ENCODE measurements around the gene RMDN2.
"Not testable (repeated sequence)": the region's sequence is repeated elsewhere in the genome, so short reads cannot be mapped to it uniquely, and the experiment has no call there.

RMDN2 gene

DNA sequence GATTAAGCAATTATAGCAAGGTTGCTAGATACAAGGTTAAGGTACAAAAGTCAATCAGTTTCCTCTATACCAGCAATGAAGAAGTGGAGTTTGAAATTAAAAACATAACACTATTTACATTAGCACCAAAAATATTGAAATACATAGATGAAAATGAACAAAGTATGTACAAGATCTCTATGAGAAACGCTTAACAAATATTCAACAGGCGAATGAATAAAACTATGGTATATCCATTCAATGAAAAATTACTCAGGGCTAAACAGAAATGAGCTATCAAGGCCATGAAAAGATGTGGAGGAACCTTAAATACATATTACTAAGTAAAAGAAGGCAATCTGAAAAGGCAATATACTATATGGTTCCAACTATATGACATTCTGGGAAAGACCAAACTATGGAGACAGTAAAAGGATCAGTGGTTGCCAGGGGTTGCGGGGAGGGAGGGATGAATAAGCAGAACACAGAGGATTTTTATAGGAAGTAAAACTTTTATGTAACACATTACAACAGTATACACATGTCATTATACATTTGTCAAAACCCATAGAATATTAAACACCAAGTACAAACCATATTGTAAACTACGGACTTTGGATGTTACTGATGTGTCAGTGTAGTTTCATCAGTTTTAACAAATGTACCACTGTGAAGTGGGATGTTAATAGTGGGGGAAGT lies 62.1 kb downstream of the RMDN2 start:
- DNase-seq (ENCODE audit: low read depth, low spot score): no peak

DNA sequence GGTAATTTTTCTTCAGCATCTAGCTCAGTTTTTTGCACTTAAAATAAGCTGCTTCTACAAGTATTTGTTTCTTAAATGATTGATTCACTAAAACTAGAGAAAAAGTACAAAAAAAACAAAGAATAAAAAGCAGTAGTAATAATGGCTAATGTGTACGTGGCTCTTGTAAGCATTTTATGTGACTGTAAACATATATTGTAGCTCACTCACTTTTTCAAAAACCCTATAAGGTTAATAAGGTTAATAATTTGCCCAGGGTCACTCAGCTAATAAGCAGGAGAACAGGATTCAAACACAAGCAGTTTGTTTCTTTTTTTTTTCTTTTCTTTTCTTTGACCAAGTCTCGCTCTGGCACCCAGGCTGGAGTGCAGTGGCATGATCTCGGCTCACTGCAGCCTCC lies 67.5 kb downstream of the RMDN2 start:
- no peak for DNase-seq (ENCODE audit: low read depth, low spot score)

DNA sequence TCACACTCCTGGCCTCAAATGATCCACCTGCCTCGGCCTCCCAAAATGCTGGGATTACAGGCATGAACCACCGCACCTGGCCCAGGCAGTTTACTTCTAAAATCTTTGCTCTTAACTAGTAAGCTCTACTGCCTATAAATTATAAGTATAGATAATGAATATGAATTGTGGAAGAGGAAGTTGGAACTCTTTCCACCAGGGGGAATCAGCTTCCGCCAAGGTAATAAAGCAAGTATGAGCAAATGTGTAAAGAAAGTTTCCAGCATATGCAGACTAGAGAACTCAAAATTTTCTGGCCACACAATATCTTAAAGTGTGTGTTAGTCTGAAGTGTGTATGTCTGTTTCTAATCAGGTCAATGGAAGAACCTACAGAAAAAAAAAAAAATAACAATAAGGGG lies 68.1 kb downstream of the RMDN2 start:
- no peak for DNase-seq (ENCODE audit: low read depth, low spot score)

DNA sequence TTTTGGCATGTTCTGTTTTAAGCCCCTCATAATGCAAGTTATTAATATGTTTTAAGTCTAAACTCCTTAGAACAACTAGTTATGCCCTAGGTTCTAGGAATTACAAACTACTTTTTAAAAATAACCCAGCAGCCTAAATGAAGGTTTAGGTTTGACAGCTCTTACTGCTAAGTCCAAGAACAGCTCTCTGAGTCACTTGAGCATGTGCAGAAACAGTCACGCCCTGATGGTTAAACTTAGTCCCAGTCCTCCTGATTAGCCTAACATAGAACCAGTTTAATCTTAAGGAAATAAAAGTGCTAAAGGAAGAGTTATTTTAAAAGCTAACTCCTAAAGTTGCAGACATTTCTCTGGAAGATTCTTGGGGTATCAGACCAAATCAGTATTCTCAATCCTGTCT lies 72.5 kb downstream of the RMDN2 start:
- DNase-seq (ENCODE audit: low read depth, low spot score): no peak

DNA sequence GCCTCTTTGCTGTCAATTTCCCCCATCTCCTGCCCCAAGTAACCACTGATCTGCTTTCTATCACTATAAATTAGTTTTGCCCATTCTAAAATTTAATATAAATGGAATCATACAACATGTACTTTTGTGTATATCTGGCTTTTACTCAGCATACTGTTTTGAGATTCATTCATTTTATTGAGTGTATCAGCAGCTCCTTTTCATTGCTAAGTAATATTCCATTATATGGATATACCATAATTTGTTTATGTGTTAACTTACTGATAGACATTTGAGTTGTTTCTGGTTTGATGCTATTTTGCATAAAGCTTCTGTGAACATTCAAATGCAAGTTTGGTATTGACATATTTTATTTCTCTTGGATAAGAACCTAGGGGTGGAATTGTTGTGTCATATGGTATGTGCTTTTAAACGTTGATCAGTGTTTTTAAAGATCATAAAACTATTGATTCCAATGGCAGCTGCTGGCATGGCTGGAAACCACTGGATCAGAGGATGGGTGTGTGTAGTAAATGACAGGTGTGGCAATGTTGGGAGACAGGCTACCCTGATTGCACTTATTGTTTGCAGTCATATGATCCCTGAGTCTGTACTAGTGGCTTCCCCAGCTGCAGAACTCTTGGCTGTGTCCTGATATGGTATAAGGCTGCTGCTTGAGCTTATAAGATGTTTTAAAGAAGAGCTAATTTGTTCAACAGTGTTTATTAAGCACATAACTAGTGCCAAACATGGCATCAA lies 75.6 kb downstream of the RMDN2 start:
- no peak for DNase-seq (ENCODE audit: low read depth, low spot score)

DNA sequence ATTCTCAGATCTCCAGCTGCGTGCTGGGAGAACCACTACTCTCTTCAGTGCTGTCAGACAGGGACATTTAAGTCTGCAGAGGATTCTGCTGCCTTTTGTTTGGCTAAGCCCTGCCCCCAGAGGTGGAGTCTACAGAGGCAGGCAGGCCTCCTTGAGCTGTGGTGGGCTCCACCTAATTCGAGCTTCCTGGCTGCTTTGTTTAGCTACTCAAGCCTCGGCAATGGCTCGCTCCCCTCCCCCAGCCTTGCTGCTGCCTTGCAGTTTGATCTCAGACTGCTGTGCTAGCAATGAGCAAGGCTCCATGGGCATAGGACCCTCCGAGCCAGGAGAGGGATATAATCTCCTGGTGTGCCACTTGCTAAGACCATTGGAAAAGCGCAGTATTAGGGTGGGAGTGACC lies 85.1 kb downstream of the RMDN2 start:
- peak; percentile 15 for DNase-seq (ENCODE audit: low read depth, low spot score)

DNA sequence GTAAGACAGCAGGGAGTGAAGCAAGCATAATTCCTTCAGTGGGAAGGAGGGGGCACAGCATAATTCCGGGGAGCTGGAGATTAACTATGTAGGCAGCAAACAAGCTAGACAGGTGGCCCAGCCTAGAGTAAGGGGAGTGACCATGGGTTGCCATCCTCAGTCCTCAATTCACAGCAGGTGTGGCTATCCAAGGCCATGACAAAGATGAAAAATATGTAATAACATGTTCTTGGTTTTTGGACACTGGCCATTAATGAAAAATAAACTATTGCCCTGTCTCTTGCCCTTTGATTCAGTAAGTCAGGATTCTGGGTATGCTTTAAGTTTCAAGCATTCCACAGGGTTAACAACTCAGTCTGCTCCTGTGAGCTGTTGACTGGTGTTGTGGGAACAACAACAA lies 85.9 kb downstream of the RMDN2 start:
- DNase-seq (ENCODE audit: low read depth, low spot score): no peak

DNA sequence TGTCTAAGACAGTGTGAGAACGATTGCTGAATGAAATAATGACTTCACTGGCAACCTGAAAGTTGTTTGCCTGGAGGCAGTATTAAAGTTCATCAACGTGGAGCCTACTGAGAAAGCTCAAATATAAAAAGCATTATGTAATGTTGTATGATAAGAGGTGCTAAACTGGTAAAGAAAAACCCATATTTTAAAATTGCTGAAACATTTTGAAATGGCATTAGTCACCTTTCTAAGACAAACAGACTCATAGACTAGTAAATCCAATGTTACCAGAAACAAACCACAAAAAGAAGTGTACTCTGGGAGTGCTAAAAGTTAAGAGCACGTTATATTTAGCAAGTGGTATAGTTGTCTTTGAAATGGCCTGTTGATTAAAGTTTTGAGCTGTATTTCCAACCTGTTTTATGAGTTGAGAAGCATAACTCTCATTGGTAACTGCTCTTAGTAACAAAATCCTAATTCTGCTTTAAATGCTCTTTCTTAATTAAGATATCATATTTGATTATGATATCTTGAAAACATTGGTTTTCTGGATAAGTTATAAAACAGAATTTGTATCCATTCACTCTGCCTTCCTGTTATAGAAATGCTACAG lies 88.2 kb downstream of the RMDN2 start:
- no peak for DNase-seq (ENCODE audit: low read depth, low spot score)

DNA sequence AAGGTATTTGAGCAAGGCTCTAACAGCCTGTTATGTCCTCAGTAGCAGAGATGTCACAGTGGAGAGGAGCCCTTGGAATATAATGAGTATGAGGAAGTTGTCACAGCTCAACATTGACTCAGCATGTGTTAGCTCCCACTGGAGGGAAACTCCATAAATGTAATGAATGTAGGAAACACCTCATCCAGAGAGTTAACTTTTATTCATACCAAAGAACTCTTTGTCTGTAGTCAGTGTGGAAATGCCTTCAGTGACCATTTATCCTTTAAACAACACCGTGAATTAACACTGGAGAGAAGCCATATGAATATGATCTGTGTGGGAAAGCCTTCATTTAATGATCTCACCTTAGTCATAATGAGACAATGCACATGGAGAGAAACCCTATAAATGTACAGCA lies 91.1 kb downstream of the RMDN2 start:
- DNase-seq (ENCODE audit: low read depth, low spot score): no peak

DNA sequence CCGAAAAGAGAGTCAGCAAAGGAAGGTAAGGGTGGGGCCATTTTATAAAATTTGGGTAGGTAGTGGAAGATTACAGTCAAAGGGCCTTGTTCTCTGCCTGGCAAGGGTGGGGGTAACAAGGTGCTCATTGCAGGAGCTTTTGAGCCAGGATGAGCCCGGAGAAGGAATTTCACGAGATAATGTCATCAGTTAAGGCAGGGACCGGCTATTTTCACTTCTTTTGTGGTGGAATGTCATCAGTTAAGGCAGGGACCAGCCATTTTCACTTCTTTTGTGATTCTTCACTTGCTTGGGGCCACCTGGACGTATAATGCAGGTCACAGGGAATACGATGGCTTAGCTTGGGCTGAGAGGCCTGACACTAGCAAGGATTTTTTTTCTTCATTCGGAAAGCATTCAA lies 92.7 kb downstream of the RMDN2 start:
- peak; percentile 69 for DNase-seq (ENCODE audit: low read depth, low spot score)

DNA sequence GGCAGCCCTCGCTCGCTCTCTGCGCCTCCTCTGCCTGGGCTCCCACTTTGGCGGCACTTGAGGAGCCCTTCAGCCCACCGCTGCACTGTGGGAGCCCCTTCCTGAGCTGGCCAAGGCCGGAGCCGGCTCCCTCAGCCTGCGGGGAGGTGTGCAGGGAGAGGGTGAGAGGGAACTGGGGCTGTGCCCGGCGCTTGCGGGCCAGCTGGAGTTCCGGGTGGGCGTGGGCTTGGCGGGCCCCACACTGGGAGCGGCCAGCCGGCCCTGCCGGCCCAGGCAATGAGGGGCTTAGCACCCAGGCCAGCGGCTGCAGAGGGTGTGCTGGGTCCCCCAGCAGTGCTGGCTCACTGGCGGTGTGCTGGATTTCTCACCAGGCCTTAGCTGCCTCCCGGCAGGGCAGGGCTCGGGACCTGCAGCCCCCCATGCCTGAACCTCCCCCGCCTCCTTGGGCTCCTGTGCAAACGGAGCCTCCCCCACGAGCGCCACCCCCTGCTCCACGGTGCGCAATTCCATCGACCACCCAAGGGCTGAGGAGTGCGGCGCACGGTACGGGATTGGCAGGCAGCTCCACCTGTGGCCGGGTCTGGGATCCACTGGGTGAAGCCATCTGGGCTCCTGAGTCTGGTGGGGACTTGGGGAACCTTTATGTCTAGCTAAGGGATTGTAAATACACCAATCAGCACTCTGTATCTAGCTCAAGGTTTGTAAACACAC lies 95.4 kb downstream of the RMDN2 start:
- DNase-seq (ENCODE audit: low read depth, low spot score): not testable (repeated sequence)

DNA sequence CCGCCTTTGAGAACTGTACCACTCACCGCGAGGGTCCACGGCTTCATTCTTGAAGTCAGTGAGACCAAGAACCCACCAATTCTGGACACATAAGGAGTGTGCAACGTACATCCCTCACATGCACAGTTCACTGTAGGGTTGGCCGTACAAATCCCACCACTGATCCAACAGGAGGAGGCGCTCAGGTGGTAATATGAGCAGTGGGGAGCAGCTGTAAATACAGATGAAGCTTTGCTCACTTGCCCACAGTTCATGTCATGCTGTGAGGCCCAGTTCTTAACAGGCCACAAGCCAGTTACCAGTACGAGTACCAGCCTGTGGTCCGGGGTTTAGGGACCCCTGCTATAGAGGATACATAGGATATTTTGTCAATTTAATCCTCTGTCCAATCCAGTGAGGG lies 96.5 kb downstream of the RMDN2 start:
- no peak for DNase-seq (ENCODE audit: low read depth, low spot score)

DNA sequence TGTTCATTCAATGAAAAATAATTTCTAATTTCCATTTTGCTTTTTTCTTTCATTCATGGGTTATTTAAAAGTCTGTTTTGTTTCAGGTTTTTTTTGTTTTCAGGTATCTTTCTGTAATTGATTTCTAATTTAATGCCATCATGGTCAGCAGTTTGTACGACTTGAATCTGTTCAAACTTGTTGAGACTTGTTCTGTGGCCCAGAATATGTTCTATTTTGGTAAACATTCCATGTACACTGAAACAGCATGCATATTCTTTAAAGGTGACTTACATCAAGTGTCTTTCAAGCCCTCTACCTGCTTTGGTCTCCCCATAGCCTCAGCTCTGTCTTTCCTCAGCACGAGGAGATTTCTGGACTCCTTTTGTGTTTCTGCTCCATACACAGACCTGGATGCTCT lies 101.8 kb downstream of the RMDN2 start:
- no peak for DNase-seq (ENCODE audit: low read depth, low spot score)

DNA sequence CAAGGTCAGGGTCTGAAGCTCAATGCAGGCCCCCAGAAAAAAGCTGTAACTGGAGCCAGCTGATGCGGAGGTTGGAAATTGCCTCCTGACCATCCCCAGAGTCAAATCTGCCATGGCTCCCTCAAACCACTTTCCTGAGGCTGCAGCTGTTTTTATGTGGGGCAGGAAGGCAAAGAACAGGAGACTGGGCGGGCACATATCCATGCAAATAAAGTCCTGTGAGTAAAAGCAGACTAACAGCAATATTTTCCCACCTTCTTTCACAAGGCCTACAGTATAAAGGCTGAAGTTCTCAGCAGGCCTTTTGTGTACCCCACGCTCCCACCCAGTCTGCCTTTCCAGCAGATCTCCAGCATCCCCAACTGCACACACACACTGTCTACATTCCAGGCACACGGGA lies 103.7 kb downstream of the RMDN2 start:
- DNase-seq (ENCODE audit: low read depth, low spot score): no peak

DNA sequence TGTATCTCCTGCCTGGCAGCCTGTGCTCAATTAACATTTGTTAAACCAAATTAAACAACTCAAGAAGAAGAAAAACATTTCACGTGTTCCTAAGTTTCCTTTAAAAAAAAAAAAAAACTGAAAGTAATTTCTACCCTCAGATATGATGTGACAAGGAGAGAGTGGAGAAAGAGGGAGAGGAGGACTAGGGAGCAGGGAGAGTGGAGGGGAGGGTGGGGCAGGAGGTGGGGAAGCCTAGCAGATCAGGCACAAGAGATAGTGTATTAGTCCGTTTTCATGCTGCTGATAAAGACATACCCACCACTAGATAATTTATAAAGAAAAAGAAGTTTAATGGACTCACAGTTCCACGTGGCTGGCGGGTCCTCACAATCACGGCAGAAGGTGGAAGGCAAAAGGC lies 104.4 kb downstream of the RMDN2 start:
- DNase-seq (ENCODE audit: low read depth, low spot score): no peak

DNA sequence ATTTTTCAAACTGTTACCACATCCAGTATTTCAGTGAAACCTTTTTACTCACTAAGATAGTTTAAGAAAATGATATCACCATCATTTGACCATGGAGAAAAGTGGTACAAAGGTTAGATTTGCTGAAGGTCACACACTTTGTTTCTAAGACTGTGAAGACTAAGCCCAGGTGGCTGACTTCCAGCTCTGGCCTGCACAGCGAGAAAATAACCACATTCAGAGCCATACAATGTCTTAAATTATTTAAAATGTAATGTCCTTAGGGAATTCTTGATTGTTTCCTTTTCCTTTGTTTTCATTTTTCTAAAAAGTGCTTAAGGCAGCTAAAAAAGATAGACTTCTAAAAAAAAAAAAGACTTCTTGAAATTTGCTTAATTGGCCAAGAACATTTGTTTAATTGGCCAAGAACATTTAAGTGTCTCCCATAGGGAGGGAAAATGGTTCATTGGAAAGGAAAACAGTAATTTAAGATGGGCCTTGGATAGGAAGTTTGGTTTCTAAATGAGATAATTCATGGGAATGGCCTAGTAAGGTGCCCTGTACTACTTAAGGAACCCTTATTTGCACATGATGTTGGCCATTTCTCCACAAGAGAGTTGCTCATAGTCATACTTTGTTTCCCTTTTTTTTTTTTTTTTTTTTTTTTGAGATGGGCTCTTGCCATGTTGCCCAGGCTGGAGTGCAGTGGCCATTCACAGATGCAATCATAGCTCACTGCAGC lies 105.7 kb downstream of the RMDN2 start:
- DNase-seq (ENCODE audit: low read depth, low spot score): no peak

DNA sequence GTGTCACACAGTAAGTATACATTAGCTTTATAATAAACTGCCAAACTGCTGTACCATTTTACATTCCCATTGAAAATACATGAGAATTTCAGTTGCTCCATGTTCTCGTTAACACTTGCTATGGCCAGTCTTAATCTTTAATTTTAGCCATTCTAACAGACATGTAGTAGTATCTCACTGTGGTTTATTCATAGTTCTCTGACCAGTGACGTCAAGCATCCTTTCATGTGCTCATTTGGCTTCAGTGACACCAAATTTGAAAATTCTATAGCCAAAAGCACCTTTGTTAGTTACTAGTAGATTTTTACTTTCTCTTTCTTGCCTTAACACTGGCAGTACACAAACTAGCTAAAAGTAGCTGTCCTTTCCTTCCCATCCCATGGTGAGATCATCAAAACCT lies 107.9 kb downstream of the RMDN2 start:
- no peak for DNase-seq (ENCODE audit: low read depth, low spot score)

DNA sequence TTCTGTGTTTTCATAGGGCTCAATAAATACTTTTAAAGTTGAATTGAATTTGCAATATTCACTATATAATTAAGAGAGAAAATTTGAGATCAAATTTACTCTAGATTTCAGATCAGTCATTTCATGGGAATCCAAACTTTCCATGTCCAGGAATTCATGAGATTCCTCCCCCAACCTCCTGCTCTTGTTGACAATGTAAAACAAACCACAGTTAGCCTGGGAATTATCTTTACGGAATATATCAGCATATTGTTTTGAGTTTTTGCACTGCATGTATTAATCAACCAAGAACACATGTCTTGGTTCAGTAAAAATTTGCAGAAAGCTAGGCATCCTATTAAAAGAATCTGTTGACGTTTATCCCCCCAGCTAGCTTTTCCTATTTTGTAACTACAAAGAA lies 108.6 kb downstream of the RMDN2 start:
- no peak for DNase-seq (ENCODE audit: low read depth, low spot score)

DNA sequence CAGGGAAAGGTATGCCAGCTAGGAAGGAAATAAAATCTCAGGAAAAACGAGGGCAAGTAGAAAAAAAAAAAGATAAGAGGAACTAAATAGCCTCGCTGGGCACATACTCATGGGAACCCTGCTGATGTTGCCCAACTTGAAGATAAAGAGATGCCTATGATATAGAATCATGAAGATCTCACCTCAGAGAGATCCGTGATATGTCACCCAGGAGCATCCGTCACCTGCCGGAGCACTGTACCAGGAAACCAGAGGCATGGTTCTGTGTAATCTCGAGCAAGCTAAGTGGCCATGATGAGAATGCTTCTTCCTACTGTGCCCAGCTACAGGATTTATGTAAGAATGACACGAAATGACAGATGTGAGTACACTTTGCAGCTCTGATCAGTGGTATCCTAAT lies 110.9 kb downstream of the RMDN2 start:
- DNase-seq (ENCODE audit: low read depth, low spot score): no peak

DNA sequence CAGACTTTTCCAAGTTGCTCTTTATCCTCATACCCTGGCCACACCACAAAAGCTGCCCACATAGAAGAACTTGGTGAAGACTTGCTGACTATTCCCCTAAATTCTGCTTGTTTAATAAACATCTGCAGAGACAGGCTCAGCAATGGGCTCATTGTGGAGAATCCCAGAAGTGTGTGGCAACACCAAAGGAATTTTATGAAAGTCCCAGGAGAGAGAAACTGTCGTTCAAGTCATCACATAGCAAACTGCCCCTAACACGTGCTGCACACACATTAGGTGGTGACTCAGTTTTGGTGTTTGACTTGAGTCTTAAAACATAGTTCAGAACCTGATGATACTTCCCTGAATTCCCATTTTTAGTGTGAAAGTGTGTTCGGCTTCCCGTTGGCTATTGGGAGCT lies 112.2 kb downstream of the RMDN2 start:
- DNase-seq (ENCODE audit: low read depth, low spot score): no peak

DNA sequence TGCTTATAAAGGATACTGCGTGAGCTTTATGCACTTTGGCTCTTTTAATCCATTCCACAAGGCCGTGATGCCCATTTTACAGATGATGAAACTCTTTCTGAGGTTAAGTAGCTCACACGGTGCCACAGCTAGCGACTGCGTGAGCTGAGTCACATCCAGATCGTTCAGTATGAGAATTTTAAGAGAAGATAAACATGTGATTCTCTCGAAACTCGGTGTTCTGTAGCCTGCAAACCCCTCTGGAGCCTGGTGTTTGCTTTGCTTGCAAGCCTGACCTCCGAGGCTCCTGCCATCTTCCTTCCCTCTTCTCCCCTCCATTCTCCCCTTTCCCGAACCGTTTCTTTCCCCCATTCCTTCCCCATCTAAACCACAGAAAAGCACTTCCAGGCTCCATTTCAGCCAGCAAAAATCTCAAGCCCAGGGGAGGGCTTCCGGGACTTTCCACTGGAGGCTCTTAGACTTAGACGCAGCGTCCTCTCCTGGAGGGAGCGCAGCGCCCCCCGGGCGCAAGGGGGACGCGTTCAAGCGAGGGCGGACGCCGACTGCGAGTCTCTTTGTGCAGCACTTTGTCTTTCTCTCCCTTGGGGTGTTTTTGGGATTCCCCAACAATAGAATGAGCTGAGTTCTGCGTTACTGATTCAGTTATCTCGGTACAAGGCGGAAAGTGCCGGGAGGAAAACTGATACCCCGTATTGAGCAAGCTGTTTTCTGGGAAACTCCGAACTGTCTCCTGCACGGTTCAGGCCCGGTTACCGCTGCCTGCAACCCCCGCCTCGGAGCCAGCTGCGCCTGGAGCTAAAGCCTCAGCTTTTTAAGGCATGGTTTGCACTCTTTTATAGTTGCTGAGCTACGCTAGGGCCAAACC lies 112.9 kb downstream of the RMDN2 start:
- DNase-seq (ENCODE audit: low read depth, low spot score): peak; percentile 80

Data from ELF-1 (cell line).